SK-N-SH (cell line): Measurements from ENCODE around the gene RESF1. TPM values are rescaled to one million over a fixed set of nuclear protein-coding genes. Genes with fewer than 3 reads are reported as not detected.

Experiments
- polyA plus RNA-seq, 3 experiments: library from polyadenylated mRNA; depleted of rRNA; stranded (reverse); fragments of >200 nt; gene quantifications; 2 replicates each; pipeline ENCODE4 v1.2.3, GENCODE V29; 2012

The RESF1 gene
- polyA plus RNA-seq, 1 of the 3 experiments (the other 2 are of a cell fraction), result 4.9 TPM

Other genes with a start within 250 kb of the RESF1 start
- gene AMN1, start 230.4 kb upstream of the RESF1 start, polyA plus RNA-seq (2012; rRNA removed), result 8.6 and 11.6 TPM in 2 replicates
- gene BICD1, start 147.4 kb downstream of the RESF1 start, polyA plus RNA-seq (2012; rRNA removed), result 12.1 and 13.2 TPM in 2 replicates